ENCODE data around the gene ISOC1.

Gene ISOC1

GRCh38 chr5:129124608-129125007 is 30.1 kb downstream of the ISOC1 start:
- no peak for DNase-seq (ENCODE audit: extremely low read depth in 1 of 2, low read depth in 1 of 2)

DNA sequence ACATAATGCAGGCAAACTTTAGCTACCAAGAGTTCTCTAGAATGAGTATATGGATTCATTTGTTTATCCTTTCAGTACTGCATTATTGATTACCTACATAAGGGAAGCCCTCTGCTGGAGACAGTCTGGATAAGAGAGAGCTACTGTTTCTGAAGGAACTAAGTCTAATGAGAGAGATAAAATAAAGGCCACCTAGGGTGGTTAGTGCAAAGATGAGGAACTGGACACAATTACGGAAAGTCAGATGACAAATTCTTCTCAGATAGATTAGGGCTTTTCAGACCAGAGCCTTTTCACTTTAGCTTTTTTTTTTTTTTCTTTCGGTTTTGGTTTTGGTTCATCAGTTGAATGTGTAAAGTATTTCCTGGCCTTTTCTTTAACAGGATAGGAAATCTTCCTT is 31.3 kb downstream of the ISOC1 start:
- no peak for DNase-seq (ENCODE audit: extremely low read depth in 1 of 2, low read depth in 1 of 2)

DNA sequence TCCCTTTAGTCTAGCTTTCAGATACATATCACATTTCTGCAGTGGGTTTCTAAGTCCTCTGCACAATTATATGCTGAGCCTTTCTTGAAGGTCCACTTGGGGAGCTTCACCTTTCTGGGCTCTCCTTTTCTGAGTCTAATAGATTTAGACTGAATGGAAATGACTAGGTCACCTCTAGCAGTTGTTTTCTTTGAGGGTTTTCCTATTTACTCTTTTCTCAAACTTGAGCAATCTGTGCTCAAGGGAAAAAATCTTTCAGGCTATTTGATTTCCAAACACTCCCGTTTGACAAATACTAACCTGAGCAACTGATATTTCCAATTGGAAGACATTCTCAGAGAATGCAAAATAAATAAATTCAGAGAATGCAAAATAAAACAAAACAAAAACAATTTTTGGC is 39.0 kb downstream of the ISOC1 start:
- no peak for DNase-seq (ENCODE audit: extremely low read depth in 1 of 2, low read depth in 1 of 2)

DNA sequence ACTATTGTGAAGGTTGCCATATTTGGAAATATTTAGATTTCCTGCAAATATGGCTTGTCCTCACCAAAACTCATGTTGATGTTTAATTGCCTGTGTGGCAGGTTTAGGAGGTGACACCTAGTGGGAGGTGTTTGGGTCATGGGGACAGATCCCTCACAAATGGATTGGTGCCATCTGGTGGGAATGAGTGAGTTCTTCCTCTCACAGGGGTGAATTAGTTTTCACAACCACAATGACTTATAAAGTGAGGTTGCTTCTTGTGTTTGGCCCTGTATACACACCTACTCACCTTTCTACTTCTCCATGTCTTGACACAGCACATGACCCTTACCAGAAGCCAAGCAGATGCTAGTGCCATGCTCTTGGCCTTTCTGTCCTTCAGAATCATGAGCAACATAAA is 41.1 kb downstream of the ISOC1 start:
- no peak for DNase-seq (ENCODE audit: extremely low read depth in 1 of 2, low read depth in 1 of 2)

DNA sequence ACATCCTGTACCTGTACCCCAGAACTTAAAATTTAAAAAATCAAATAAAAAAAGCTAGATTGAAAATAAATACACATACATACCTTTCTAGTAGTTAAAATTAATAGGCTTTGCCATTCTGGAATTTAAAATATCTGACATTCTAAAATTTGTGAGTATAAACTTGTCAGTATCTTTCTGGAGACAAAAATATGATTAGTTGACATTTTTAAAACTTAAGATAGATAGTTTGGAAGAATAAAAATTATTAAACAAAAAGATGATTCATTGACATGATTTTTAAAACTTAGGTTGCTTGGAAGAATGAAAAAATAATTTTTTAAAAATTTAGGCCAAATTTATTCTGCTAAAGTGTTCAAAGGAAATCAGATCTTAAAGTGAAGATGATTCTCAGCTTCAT is 43.1 kb downstream of the ISOC1 start:
- DNase-seq (ENCODE audit: extremely low read depth in 1 of 2, low read depth in 1 of 2): no peak

DNA sequence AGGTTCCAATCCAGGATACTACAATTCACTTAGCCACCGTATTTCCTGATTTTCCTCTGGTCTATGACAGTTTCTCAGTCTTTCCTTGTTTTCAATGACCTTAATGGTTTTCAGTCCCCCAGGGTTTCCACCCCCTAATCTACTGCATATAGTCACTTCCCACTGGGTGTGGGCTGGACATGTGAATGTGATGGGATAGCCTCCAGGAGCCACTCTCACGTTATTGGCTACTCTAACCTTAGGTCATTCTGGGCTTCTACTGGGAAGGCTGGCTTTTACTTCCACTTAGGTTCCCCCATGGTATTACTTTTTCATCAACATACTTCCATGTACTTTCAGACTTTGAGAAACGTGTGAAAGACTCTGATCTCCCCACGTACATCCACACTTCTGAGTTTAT is 46.5 kb downstream of the ISOC1 start:
- DNase-seq (ENCODE audit: extremely low read depth in 1 of 2, low read depth in 1 of 2): no peak

- DNase-seq (ENCODE audit: extremely low read depth in 1 of 2, low read depth in 1 of 2): no peak
Measured at GRCh38 chr5:129141696-129142095, 47.1 kb downstream of the ISOC1 start.

DNA sequence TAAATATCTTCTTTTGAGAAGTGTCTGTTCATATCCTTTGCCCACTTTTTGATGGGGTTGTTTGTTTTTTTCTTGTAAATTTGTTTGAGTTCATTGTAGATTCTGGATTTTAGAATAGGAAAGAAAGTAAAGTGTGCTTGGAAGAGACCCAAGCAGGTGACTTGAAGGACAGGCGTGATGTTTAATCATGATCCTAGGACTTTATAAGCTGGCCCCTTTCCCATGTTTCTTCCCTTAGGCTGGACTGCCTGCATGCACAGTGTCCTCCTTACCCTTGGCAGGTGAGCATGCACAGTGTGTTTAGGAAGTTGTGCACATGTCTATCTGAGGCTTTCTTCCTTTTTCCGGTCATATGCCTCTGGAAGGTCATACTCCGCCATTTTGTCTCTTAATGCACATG is 61.3 kb downstream of the ISOC1 start:
- no peak for DNase-seq (ENCODE audit: extremely low read depth in 1 of 2, low read depth in 1 of 2)

DNA sequence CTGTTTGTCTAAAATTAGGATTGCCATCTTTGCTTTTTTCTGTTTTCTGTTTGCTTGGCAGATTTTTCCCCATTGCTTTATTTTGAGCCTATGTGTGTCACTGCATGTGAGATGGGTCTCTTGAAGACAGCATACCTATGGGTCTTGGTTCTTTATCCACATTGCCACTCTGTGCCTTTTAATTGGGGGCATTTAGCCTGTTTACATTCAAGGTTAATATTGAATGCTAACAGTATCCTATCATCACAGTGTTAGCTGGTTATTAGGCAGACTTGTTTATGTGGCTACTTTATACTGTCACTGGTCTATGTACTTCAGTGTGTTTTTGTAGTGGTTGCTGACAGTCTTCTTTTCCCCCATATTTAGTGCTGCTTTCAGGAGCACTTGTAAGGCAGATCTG is 67.3 kb downstream of the ISOC1 start:
- no peak for DNase-seq (ENCODE audit: extremely low read depth in 1 of 2, low read depth in 1 of 2)
